Body of pancreas (tissue), 4 donors: ENCODE results near the gene METTL1. TPM values are rescaled to one million over a fixed set of nuclear protein-coding genes. Genes with fewer than 3 reads are reported as not detected.

ENCODE experiments used
- ATAC-seq: fragments of 150-250 bp; one replicate; pipeline ENCODE4 v1.9.1; 2016
- DNase-seq, 4 donors: peaks; one replicate each; pipeline ENCODE4 v3.0.0-alpha.2; 2019
- H3K27ac ChIP-seq, 4 donors: fragments of 200-600 bp; sonication (generic); 1 replicate in 3 of 4; 2 replicates in 1 of 4; pipeline versions ENCODE4 v1.5.1 to v1.6.1; 2016 to 2019; ENCODE audit warnings: mild to moderate bottlenecking in 1 of 4, mixed read lengths in 1 of 4, moderate library complexity in 1 of 4
- H3K27me3 ChIP-seq, 2 donors: fragments of 200-600 bp; sonication (generic); one replicate each; pipeline ENCODE4 v1.6.0; 2016; ENCODE audit warnings: mild to moderate bottlenecking in 1 of 2
- H3K36me3 ChIP-seq, 2 donors: fragments of 200-600 bp; sonication (generic); replicated peaks in 1 of 2; 2 replicates each; pipeline ENCODE4 v1.5.1; 2016; ENCODE audit warnings: low read depth in 2 of 2; ENCODE audit not compliant: insufficient read depth in 1 of 2
- H3K4me1 ChIP-seq: fragments of 200-600 bp; sonication (generic); one replicate; pipeline ENCODE4 v1.6.0; 2016
- H3K4me3 ChIP-seq, 2 donors: fragments of 200-600 bp; sonication (generic); 1 replicate in 1 of 2; 2 replicates in 1 of 2; pipeline ENCODE4 v1.5.1; 2016 to 2019
- H3K9me3 ChIP-seq, 3 donors: fragments of 200-600 bp; sonication (generic); 1 replicate in 2 of 3; 2 replicates in 1 of 3; pipeline ENCODE4 v1.5.1; 2016
- POLR2A ChIP-seq, 3 donors: fragments of 450-650 bp; IDR thresholded peaks; one replicate each; pipeline ENCODE4 v1.6.1; 2016; ENCODE audit warnings: antibody characterized with exemption in 3 of 3, mild to moderate bottlenecking in 2 of 3
- WGBS, 2 donors: methylation state at CpG; one replicate each; pipeline ENCODE4 v1.1.5; 2017; 5-methylcytosine and 5-hydroxymethylcytosine counted together
- intact Hi-C: fragments of 100-400 bp; cut with DNase I; formaldehyde crosslinking; loops from one replicate; pipeline ENCODE4 v1.15.1; 2023
- total RNA-seq, 2 donors: library from RNA; depleted of rRNA; stranded (reverse); fragments of >200 nt; gene quantifications; one replicate each; pipeline ENCODE4 v1.1.0, GENCODE V29; 2016
- TF ChIP-seq, protein P1 (sequence below), 7 experiments: fragments of 450-650 bp in 4 of 7; fragments of 200-600 bp in 3 of 7; sonication (generic) in 3 of 7; IDR thresholded peaks; one replicate each; pipeline ENCODE4 v1.5.1; 2016 to 2019; ENCODE audit warnings: antibody characterized with exemption in 7 of 7

METTL1 gene
- total RNA-seq, 2 donors from 2014 or later = 16.1 to 23.1 TPM

DNA sequence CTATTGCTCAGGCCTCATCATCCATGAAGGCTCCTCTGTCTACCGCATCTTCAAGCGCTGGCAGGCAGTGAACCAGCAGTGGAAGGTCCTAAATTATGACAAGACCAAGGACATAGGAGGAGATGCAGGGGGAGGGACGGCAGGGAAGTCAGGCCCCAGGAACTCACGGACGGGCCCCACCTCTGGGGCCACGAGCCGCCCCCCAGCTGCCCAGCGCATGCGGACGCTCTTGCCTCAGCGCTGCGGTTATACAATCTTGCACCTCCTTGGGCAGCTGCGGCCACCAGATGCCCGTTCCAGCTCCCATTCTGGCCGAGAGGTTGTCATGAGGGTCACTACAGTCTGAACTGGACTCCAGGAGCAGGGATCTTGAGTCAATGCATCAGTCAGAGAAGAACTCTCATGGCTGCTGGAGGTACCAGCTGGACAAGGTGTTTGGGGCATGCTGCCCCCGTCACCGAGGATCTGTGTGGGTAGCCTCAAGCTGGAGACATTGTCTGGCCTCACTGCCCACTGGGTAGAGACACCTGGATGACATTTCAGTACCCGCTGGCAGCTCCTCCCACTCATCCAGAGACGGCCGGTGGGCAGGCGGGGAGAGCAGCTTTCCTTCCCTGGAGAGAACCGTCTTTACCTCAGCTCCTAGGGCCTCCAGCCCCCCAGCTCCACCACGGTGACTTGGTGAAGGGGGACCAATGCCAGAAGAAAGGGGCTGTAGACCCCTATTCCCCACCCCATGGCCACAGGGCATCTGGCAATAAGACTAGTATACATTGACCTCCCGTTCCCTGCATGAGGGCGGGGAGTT is 13.1 kb downstream of the METTL1 start:
- TF ChIP-seq, protein P1, sequence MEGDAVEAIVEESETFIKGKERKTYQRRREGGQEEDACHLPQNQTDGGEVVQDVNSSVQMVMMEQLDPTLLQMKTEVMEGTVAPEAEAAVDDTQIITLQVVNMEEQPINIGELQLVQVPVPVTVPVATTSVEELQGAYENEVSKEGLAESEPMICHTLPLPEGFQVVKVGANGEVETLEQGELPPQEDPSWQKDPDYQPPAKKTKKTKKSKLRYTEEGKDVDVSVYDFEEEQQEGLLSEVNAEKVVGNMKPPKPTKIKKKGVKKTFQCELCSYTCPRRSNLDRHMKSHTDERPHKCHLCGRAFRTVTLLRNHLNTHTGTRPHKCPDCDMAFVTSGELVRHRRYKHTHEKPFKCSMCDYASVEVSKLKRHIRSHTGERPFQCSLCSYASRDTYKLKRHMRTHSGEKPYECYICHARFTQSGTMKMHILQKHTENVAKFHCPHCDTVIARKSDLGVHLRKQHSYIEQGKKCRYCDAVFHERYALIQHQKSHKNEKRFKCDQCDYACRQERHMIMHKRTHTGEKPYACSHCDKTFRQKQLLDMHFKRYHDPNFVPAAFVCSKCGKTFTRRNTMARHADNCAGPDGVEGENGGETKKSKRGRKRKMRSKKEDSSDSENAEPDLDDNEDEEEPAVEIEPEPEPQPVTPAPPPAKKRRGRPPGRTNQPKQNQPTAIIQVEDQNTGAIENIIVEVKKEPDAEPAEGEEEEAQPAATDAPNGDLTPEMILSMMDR (IDR thresholded peaks at IDR 0.05) = no peak
- no peak for TF ChIP-seq POLR2A (IDR thresholded peaks at IDR 0.05)
- ATAC-seq (no peak), DNase-seq (no peak)
- 88 to 92% methylated on average over 16 to 25 of the region's 25 CpGs for WGBS, 2 donors
- H3K27ac ChIP-seq = no peak overlapping the region
- intact Hi-C loops = no loop called here
- H3K4me1 ChIP-seq = peaks cover 18% of the 10 kb centered on the region
- H3K27me3 ChIP-seq = no peaks in the 10 kb centered on the region
- H3K9me3 ChIP-seq = no peaks in the 10 kb centered on the region
- H3K4me3 ChIP-seq = no peak overlapping the region
- H3K36me3 ChIP-seq = no peaks in the 10 kb centered on the region

DNA sequence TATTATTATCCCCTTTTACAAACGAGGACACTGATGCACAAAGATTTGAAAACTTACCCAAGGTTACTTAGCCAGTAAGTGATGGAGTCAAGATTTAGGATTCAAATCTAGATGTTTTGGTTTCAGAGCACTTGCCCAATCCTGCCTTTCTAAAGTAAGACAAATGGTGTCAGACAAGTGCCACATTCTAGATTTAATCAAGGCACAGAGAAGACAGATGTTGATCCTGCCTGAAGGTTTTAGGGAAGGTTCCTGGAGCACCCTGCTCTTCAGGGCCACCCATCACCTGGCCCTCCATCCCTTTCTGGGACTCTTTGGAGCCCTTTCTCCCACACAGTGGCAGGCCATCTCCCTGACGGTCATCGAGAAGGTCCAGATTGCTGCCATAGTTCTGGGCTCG is 14.1 kb downstream of the METTL1 start:
- Histone ChIP-seq H3K9me3 (no peaks in the 10 kb centered on the region), H3K36me3 (no peaks in the 10 kb centered on the region), H3K4me1 (peaks cover 21% of the 10 kb centered on the region), H3K27ac (no peak overlapping the region), H3K27me3 (no peaks in the 10 kb centered on the region), H3K4me3 (no peak overlapping the region)
- intact Hi-C loops = no loop called here
- no peak for ATAC-seq
- no peak for TF ChIP-seq POLR2A (IDR thresholded peaks at IDR 0.05)
- TF ChIP-seq, protein P1 (IDR thresholded peaks at IDR 0.05) = no peak
- DNase-seq = no peak
- 86 to 88% methylated on average over 4 of the region's 4 CpGs for WGBS, 2 donors

DNA sequence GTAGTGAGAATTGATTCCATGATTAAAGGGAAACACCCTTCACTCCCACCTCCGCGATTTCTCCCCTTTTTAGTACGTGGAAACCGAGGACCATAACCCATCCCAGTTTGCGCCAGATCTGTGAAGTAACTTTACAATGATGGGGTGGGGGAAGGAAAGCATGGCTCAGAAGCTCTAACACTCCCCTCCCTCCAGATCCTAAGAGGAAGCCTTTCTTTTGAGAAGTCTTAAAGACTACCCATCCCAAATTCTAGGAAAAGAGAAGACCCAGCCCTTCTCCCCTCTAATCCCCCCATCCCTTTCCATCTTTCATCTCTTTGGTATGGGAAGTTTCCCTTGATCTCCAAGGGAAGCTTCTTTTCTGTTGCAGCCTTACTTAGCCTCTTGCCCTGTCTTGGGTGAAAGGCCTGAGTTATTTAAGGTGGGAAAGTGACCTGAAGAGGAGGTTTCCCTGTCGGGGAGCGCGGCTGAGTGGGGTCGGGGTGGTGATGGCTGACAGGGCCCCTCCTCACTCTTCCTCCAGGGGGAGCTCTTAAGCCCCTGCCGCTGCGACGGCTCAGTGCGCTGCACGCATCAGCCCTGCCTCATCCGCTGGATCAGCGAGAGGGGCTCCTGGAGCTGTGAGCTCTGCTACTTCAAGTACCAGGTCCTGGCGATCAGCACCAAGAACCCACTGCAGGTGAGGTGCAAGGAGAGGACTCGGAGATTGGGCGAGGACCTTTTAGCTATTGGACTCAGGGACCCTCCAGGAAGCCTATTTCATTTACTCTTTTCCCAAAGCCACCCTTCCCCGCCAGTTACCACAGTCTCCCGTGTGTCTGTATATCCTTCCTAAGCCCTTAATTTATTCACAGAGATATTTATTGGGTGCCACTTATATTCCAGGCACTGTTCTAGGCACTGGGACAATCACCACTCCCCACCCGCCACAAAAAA is 15.2 kb downstream of the METTL1 start:
- DNase-seq = peak in 3 of 4 donors; percentile 43 to 54 (median 54)
- peak overlapping the region in 1 of 4 donors; percentile 89 for H3K27ac ChIP-seq
- 38 to 40% methylated on average over 16 to 22 of the region's 22 CpGs for WGBS, 2 donors

DNA sequence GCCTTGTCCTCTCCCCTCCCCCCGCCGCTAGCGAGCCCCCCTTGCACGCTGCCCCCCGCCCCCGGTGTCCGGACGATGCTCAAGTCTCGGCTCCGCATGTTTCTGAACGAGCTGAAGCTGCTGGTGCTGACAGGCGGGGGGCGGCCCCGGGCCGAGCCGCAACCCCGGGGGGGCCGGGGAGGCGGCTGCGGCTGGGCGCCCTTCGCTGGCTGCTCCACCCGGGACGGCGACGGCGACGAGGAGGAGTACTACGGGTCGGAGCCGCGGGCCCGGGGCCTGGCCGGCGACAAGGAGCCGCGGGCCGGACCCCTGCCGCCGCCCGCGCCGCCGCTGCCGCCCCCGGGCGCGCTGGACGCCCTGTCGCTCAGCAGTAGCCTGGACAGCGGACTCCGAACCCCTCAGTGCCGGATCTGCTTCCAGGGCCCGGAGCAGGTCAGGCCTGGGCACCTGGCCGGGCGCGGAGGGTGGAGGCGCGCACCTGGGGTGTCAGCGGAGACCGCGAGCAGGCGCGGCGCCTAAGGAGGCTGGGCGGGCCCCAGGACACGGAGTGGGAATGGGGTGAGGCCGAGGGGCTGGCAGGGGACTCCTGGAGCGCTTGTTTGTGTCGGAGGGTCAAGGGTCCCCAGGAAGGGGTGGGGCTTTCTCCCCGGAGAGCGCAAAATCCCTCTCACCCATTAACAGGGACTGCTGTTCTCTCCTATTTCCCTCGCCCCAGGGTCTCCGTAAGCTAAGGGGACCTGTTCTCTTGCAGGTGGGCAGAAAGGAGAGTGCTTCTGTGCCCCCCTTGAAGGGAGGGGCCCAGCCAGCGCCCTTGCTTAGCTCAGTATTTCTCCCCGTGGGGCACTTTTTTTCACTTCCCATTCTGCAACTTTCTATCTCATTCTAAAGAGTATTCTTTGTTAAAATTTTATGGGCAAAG is 16.2 kb downstream of the METTL1 start:
- ATAC-seq (peak; percentile 7), DNase-seq (peak; percentile 54 to 65 (median 58))
- TF ChIP-seq, protein P1 (IDR thresholded peaks at IDR 0.05) = no peak
- TF ChIP-seq POLR2A (IDR thresholded peaks at IDR 0.05) = peak in 2 of 3 donors; percentile 26 to 31
- Histone ChIP-seq H3K27me3 (no peaks in the 10 kb centered on the region), H3K4me3 (peak overlapping the region; percentile 46 to 65), H3K9me3 (no peaks in the 10 kb centered on the region), H3K36me3 (no peaks in the 10 kb centered on the region), H3K4me1 (peaks cover 34% of the 10 kb centered on the region), H3K27ac (peak overlapping the region; percentile 25 to 89 (median 72))
- WGBS, 2 donors = 1 to 2% methylated on average over 6 to 40 of the region's 76 CpGs
- intact Hi-C loops = no loop called here

More for the DNA sequence above, 15.2 kb downstream of the METTL1 start:
- Histone ChIP-seq H3K27me3 (no peaks in the 10 kb centered on the region), H3K4me3 (no peak overlapping the region), H3K36me3 (no peaks in the 10 kb centered on the region), H3K9me3 (no peaks in the 10 kb centered on the region), H3K4me1 (peaks cover 25% of the 10 kb centered on the region)
- TF ChIP-seq, protein P1 (IDR thresholded peaks at IDR 0.05) = peak; percentile 33 to 60 (median 58)
- TF ChIP-seq POLR2A (IDR thresholded peaks at IDR 0.05) = no peak
- intact Hi-C loops = no loop called here
- ATAC-seq = no peak
